UCSD-AML1 (cell line): ENCODE measurements around the gene PCSK7.

Experiments
- DNase-seq: peaks from one replicate; lab custom pipeline; 2025; ENCODE audit not compliant: unreplicated experiment; lab: John Stamatoyannopoulos, UW

PCSK7 gene

GRCh38 chr11:117199916-117200812, 31.7 kb downstream of the PCSK7 start:
- DNase-seq = no peak

DNA sequence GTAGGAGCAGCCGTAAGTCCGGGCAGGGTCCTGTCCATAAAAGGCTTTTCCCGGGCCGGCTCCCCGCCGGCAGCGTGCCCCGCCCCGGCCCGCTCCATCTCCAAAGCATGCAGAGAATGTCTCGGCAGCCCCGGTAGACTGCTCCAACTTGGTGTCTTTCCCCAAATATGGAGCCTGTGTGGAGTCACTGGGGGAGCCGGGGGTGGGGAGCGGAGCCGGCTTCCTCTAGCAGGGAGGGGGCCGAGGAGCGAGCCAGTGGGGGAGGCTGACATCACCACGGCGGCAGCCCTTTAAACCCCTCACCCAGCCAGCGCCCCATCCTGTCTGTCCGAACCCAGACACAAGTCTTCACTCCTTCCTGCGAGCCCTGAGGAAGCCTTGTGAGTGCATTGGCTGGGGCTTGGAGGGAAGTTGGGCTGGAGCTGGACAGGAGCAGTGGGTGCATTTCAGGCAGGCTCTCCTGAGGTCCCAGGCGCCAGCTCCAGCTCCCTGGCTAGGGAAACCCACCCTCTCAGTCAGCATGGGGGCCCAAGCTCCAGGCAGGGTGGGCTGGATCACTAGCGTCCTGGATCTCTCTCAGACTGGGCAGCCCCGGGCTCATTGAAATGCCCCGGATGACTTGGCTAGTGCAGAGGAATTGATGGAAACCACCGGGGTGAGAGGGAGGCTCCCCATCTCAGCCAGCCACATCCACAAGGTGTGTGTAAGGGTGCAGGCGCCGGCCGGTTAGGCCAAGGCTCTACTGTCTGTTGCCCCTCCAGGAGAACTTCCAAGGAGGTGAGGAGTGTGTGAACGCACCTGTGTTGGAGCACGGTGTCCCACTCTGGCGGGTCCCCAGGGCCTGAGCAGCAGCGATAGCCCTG, 32.6 kb downstream of the PCSK7 start, which contains the start of gene TAGLN:
Gene TAGLN, plus strand, starts transcription at position 318 of the 863 bp plus-strand sequence. CDS start 3,644 bp downstream, outside the sequence.
- no peak for DNase-seq

- no peak for DNase-seq
Observed at GRCh38 chr11:117198613-117199012, 33.3 kb downstream of the PCSK7 start.

- DNase-seq = no peak
Observed at GRCh38 chr11:117197516-117198456, 34.1 kb downstream of the PCSK7 start.

- no peak for DNase-seq
Observed at GRCh38 chr11:117197006-117197405, 34.9 kb downstream of the PCSK7 start.

DNA sequence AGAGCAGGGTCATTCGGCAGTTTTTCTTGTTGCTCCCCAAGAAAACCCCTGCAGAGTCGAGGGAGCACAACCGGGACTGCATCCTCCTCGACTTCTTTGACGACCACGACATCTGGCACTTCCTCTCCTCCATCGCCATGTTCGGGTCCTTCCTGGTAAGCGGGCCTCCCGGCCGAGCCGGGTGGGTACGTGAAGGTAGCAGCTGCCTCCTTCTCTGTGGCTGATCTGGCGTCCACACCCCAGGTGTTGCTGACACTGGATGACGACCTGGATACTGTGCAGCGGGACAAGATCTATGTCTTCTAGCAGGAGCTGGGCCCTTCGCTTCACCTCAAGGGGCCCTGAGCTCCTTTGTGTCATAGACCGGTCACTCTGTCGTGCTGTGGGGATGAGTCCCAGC, 36.1 kb downstream of the PCSK7 start:
- no peak for DNase-seq

DNA sequence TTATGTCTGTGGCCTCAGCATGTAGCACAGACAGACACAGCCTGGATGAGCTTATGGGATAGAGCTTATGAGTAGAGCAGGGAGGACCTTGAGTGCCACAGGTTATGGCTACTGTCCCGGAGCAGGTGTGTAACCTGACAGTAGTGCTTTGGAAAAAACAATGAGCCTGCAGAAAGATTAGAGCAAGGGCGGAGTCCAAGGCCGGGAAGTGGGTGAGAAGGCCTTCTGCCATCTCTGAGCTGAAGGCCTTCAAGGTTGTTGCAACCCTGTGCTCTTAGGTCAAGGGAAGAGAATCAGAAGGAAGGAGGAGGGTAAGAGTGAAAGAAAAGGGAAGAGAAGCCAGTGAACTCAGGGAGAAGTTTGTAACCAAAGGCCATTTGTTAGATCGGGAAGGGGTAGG, 36.6 kb downstream of the PCSK7 start:
- no peak for DNase-seq

DNA sequence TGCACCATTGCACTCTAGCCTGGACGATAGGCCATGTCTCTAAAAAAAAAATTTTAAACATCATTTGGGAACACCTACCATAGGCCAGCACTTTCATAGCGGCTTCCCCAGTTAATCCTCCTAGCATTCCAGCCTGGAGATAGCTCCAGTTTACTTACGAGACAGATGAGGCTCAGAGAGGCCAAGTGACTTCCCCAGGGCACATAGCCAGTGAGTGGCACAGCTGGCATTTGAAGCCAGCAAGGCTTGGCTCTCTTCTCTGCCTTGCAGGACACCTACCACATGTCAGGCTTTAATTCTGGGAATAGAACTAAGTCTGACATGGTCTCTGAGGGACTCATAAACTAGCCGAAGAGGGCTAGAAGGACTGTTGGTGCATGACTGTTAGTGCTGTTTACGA, 37.6 kb downstream of the PCSK7 start:
- no peak for DNase-seq

GRCh38 chr11:117193130-117194020, 38.5 kb downstream of the PCSK7 start:
- DNase-seq = no peak

DNA sequence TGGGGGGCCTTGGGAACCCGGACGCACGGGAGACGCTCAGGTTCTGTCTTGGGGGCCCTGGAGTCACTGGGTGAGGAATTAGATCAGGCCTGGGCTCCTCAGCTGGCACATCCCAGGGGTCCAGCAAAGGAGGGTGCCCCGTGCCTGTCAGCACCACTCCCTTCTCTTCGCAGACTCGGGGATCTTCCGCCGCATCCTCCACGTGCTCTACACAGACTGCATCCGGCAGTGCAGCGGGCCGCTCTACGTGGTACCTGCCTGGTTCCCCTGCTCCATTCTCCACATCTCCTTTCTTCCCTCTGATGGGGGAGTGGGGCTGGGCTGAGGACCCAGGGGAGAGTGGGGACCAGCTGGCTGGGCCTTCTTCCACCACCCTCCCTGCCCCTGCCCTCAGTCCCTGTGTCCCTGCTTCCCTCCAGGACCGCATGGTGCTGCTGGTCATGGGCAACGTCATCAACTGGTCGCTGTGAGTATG, 39.4 kb downstream of the PCSK7 start:
- DNase-seq = no peak

GRCh38 chr11:117191680-117192400, 40.0 kb downstream of the PCSK7 start:
- no peak for DNase-seq

- no peak for DNase-seq
Observed at GRCh38 chr11:117189941-117190544, 41.8 kb downstream of the PCSK7 start.

DNA sequence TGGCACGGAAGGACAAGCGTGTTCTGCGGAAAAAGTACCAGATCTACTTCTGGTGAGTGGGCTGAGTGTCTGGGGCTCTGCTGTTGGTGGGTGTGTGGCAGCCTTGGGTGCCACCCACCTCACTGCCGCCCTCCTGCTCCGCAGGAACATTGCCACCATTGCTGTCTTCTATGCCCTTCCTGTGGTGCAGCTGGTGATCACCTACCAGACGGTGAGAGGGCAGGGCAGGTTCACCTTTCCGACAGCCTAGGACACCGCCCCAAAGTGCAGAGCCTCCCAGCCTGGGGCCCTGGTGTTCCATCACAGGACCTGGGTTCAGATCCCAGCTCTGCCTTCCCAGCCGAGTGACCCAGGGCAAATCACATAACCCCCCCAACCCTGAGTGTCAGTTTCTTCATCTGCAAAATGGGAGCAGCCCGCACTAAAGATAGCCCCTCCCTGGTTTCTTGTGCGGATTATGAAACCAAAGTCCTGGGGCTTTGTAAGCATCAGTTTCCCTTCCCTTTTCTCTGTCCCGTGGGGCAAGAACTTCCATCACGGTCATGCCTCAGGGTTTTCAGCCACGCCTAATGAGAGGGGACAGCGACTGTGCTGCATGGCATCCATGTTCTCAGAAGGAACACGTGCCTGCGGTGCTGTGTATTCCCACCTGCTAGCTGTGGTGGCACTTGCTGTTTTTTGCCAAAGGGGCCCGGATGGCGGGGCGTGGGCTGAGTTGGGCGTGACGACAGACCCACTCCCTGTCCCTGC, 42.5 kb downstream of the PCSK7 start:
- DNase-seq = no peak

- no peak for DNase-seq
Observed at GRCh38 chr11:117188620-117189081, 43.2 kb downstream of the PCSK7 start.

DNA sequence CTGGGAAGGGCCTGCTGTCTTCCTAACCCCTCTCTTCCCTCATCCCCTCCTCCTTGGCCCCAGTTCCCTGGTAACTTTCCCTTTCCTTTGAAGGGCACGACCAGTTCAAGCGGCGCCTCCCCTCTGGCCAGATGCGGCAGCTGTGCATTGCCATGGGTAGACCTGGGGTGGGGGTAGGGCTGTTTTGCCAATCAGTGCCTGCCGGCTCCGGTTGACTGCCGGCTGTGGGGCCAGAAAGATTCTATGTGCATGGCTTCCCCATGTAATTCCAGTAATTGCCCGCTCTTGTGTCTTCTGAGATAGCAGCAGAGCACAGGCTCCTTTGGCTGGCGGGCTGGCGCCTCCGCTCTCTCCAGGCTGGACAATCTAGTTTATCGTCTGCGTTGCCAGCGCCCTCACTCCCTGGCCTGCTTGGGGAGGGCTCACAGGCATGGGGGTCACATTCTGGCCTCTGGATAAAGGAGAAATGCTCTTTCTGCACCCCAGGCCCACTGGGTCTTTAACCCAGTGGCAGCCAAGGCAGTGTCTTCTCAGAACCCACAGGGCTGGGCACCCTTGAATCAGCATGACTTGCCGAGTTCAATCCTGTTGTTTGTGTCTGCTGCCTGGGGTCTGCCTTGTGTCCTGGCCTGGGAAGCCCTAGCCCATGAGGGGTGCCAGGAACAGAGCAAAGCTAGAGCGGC, 43.9 kb downstream of the PCSK7 start:
- no peak for DNase-seq

- DNase-seq = no peak
Observed at GRCh38 chr11:117187428-117187798, 44.5 kb downstream of the PCSK7 start.

- no peak for DNase-seq
Observed at GRCh38 chr11:117187007-117187406, 44.9 kb downstream of the PCSK7 start.
